CD4-positive, alpha-beta T cell treated with Interleukin-10 for 1 hour (primary cell): ENCODE data around the gene SLC35A2.
"Not testable (repeated sequence)": the region's sequence is repeated elsewhere in the genome, so short reads cannot be mapped to it uniquely, and the experiment has no call there.

ENCODE experiments used
- DNase-seq: peaks from one replicate; pipeline ENCODE4 v3.0.0-alpha.2; 2020

SLC35A2 gene

DNA sequence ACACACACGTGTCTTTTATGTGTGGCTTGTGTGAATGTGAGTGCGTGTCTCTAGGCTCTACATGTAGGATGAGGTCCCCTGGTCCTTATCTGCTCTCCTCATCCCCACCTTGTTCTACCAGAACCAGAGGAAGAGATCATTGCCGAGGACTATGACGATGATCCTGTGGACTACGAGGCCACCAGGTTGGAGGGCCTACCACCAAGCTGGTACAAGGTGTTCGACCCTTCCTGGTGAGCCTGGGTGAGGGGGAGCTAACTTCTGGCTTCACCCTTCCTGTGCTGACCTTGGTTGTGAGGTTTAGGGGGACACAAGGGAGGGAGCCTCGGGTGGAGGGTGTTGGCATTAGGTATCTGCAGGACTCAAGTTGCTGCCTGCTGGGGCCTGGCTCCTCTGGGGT, 10.4 kb downstream of the SLC35A2 start:
- DNase-seq, result no peak

DNA sequence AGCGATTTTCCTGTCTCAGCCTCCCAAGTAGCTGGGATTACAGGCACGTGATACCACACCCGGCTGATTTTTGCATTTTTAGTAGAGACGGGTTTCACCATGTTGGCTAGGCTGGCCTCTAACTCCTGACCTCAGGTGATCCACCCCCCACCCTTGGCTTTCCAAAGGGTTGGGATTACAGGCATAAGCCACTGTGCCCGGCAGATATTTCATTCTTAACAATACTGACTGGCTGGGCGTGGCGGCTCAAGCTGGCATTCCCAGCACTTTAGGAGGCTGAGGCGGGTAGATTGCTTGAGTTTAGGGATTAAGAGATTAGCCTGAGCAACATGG, 12.4 kb downstream of the SLC35A2 start:
- no peak for DNase-seq

DNA sequence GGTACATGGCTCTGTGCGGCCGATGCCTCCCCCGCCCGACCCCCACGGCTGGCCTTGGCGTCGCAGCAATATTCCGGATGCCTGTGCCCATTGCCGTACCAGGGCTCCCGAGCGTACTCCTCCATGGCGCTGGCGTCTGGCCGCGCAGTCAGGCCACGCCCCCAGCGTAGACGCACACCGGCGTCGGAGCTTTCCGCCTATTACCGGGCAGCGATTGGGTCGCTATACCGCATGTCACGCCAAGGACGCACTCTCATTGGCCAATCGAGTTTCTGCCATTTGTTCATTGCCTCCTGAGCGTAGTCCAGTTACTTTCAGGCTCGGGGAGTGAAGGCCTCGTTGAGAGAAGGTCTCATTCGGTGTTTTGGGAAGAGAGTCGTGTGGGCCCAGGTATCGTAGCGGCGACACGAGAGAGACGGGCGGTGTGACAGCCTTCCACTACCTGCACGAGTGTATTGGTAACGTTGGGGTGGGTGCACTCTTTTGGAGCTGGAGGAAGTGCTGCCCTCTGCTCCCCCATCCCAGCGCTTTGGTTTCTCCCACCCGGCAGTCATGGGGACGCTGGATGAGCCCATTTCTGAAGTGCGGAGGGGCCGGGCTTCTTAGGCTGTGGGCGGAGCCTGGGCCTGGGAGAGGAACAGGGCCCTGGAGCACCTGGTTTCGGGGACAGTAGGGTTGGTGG, 13.7 kb downstream of the SLC35A2 start, which contains the start of the genes PQBP1 and TIMM17B:
TSS of gene PQBP1 (plus strand) at position 306 of the 682 bp plus-strand sequence. CDS start 580 bp downstream, outside the sequence.
TSS of gene TIMM17B (minus strand) at position 144 of the 682 bp plus-strand sequence. CDS start at position 125, 19 bp downstream.
- peak; percentile 93 for DNase-seq

DNA sequence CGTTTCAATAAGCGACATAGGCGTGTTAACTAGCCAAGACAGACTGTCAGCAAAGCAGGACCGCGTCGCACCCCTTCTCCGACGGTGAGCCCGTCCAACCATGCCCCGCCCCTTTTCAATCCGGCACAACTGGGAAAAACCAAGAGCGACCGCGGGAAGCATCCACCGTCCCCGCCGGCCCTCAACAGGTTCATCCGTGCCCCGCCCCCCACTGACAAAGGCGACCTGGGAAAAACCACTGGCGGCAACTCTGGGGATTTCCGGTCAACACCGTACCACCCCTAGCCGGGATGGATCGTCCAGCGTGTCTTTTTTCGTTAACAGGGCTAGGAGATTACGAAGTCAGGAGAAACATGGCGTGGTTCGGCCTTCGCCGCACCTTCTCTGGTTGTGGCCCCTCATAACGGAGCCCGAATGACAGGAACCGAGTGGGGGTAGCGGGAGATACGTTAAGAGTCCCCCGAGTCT, 14.3 kb downstream of the SLC35A2 start:
- DNase-seq, result peak; percentile 82

DNA sequence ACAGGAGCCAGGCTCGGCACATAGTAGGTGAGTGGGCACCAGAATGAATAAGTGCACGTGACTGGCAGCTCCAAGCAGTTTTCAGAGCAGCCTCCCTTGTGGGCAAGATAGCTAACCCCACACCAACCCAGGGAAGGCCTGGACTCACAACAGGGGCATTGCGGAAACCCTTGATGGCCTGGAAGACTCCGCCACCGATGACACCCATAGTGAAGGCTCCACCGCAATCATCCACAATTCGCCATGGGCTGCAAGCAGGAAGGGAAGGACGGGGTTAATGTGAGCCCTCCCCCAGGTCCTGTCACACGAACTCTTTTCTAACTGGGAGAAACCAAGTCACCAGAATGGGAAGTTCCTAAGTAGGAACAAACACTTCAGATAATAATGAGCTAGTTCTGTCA, 14.8 kb downstream of the SLC35A2 start:
- DNase-seq, result no peak

DNA sequence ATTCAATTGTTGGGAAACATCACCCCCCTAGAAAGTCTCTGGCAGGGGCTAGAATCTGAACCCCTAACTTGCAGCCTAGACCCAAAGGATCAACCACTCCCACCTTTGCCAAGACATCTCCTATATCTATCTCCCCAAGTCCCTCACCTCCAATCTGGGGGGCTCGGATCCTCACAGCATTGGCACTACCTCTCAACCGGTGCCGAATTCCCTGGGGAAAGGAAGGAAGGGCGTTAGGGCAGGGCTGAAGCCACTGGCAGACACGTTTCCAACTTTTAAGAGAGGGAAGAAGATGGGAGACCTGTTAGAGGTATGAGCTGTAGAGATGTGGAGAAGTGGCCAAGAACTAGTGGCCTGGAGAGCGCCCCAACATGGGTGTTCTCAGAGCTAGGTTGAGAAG, 16.6 kb downstream of the SLC35A2 start:
- no peak for DNase-seq

DNA sequence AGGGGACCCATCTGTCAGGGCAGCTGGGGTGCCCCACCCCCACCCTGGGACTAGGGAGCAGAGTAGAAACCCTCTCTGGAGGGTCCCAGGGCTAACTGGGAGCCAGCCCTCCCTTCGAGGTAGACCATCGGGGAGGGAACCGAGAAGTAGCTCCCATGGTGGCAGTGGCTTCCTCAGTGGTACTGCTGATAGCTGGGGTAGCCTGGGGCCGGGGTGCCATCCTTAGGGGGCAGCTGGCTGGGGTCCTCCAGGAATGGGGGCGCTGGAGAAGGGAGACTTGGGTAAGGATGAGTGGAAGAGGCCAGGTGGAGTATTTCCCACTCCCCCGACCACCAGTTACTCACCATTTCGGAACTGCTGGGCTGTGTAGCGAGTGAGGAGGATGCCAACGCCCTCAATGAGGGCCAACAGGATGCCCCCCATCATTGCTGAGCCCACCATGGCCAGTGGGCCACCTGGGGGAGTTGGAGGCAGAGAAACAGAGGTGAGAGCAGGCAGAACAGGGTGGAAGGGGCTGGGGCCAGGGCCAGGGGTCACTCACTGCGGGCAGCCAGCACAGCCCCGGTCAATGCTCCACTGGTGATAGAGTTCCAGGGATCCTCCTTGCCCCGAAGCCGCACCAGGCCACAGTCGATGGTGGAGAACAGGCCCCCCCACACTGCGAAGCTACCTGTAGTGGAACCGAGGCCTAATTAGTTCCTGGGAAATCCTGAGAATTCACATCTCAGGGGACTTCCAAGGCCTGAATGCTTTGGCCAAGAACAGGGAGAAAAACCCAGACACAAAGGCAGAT, 17.7 kb downstream of the SLC35A2 start:
- no peak for DNase-seq

DNA sequence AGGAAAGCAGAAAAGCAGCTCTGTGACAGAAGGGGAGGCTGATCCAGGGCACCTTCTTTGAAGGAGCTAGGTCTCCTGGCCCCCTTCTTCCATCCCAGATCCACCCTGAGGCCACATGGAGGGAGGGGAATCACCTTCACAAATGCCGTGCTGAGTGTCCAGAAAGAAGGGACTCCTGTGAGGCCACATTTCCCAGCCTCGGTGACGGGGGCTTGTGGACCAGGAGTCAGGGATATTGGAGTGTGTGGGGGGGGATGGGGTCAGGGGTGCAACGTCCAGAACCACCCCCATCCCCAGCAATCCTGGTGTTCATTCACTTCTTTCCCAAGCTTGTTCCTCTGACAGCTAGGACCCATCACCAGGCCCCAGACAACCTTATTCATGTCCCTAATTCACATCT, 18.6 kb downstream of the SLC35A2 start:
- DNase-seq, result no peak

DNA sequence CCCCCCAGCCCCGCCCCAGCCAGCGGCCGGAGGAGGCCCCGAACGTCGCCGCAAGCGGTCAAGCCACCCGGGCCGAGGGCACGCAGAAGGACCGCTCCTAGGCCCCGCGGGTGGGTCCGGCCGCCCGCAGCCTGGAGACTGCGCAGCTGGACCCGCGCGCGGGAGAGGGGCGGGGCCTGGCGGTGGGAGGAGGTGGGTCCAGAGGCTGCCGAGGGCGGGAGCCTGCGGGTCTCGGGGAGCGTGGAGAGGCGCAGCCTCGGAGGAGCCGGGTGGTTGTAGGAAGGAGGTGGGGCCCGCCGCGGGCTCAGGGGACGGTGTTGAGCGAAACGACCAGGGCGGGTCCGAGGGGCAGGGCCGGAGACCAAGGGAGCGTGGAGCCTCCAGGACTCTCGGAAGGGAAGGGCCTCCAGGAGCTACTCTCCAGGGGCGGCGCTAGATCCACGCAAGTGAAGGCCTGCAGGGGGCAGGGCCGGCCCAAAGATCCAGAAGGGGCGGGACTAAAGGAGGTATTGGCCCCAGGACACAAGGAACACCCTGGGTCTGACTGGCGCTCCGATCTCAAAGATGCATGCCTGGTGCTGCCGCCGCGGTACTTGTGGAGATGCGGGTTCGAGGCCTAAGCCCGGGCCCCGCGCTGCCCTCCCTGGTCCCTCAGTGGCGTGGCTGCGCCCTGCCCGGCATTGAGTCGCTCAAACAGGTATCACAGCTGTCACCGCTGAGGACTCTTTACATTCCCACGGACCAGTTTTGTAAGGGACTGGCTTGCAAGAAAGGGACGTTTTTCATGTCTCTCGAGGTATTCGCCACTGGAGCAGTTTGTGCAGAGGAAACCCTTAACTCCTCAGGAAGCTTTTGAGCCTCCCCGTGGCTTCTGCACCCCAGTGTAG, 19.8 kb downstream of the SLC35A2 start:
- DNase-seq, result peak; percentile 84

DNA sequence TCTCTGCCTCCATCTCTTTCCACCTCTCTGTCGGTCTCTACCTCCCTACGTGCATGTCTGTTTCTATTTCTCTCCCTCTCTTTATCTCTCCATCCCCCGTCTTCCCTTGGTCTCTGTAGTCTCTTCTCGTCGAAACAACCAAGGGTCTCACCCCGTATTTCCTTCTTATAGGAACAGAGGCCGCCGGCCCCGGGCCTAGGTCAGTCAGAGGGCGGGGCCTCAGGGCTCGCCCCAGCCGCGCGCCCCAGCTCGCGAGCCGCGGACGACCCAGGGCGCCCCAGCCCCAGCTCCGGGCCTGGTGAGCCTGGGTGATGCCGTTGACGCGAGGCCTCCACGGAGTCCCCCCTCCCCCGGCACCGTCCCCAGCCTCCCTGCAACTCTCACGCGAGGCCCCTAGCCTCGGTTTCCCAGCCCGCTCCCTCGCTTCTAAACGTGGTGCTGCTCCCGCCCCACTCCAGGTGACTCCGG, 20.5 kb downstream of the SLC35A2 start:
- DNase-seq, result no peak

DNA sequence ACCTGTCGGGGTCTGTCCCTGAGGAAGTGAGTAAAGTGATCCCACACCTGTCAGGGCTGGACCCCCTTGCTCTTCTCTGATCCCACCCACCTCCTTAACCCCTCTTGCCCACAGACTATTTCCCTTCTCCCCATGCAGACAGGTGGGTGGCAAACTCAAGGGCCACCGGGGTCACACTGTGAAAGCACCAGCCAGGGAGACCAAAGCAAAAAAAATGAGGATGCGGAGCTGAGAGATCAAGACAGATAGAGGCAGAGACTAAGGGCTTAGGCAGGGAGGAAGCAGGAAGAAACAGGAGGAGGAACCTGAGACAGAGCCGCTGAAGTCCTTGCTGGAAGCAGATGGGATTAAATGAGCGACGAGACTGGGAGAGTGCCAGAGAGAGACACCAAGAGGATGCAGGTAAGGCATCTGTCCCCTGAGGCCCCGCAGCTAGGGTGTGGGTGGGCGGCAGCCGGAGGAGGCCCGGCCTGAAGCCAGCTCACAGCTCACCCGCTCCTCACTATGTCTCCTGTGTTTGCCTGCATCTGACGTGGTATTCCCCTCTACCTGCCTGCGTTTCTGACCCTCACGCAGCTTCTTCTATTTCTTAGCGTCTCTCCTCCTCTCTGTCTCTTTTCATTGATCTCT, 21.0 kb downstream of the SLC35A2 start:
- DNase-seq, result no peak

DNA sequence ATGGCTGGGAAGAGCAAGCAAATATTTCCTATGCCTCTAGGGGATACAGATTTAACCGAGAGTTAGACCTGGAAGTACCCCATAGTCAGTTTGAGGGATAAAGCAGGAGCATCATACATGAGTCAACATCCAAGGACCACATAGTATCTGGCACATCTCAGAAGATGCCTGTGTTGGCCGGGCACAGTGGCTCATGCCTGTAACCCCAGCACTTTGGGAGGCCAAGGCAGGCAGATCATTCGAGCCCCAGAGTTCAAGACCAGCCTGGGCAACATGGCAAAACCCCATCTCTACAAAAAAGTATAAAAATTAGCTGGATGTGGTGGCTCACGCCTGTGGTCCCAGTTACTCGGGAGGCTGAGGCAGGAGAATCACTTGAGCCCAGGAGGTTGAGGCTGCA, 24.9 kb downstream of the SLC35A2 start:
- DNase-seq, result not testable (repeated sequence)

DNA sequence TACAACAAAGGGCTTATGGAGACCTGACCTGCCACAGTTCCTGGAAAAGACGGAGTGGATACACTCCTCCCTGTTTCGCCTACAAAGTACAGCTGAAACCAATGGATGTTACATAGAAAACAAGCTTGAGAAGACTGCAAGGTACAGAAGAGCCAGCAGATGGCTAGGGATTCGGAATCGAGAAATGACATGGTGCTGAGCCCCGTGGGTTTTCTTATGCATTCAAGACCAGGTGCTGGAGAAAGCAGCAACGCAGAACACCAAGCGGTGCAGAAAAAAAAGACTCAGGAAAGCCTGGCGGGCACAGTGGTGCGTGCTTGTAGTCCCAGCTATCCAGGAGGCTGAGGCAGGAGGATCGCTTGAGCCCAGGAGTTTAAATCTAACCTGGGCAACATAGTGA, 27.7 kb downstream of the SLC35A2 start:
- no peak for DNase-seq

DNA sequence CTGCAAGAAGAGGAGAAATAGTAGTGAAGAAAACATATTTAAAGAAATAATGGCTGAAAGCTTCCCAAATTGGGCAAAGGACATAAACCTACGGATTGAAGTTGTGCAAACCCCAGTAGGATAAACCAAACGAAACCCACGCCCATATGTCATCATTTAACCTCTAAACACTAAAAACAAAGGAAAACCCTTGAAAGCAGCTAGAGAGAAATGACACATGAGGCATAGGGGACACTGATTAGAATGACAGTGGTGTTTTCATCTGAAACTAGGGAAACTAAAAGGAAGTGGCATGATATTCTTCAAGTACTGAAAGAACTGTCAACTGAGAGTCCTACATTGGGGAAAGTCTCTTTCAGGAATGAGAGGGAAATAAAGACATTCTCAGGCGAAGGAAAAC, 34.5 kb downstream of the SLC35A2 start:
- not testable (repeated sequence) for DNase-seq

DNA sequence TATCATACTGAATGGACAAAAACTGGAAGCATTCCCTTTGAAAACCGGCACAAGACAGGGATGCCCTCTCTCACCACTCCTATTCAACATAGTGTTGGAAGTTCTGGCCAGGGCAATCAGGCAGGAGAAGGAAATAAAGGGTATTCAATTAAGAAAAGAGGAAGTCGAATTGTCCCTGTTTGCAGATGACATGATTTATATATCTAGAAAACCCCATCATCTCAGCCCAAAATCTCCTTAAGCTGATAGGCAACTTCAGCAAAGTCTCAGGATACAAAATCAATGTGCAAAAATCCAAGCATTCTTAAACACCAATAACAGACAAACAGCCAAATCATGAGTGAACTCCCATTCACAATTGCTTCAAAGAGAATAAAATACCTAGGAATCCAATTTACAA, 39.4 kb downstream of the SLC35A2 start:
- DNase-seq, result not testable (repeated sequence)

DNA sequence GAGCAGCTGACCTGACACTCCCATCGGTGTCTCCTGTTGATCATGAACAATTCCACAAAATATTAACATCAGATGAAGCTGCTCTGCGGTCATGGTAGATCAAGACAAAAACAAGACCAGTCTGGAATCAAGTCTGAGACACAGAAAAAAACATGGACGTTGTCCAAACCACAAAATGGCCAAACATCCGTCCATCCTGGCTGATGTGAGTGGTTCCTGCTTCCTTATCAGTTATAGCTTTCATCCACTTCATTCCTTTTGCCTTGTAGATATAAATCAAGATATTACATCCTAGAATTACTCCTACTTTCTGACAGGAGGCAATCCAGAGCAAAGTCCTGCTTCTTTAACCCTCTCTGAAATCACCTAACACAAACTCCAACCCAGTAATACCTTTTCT, 47.2 kb downstream of the SLC35A2 start:
- no peak for DNase-seq

DNA sequence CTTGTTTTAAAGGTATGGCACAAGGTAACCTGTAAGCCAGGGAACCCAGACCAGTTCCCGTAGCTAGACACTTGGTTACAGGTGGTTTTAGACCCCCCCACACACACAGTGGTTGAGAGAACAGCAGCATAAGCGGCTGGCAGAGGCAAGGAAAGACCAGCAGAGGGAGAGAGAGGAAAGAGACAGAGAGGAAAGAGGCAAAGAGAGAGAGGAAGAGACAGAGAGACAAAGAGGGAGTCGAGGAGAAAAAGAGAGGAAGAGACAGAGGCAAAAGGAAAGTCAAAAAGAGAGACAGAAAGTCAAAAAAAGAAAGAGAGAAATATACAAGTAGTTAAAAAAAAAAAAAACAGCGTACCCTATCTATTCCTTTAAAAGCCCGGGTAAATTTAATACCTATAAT, 56.5 kb downstream of the SLC35A2 start:
- peak; percentile 21 for DNase-seq

DNA sequence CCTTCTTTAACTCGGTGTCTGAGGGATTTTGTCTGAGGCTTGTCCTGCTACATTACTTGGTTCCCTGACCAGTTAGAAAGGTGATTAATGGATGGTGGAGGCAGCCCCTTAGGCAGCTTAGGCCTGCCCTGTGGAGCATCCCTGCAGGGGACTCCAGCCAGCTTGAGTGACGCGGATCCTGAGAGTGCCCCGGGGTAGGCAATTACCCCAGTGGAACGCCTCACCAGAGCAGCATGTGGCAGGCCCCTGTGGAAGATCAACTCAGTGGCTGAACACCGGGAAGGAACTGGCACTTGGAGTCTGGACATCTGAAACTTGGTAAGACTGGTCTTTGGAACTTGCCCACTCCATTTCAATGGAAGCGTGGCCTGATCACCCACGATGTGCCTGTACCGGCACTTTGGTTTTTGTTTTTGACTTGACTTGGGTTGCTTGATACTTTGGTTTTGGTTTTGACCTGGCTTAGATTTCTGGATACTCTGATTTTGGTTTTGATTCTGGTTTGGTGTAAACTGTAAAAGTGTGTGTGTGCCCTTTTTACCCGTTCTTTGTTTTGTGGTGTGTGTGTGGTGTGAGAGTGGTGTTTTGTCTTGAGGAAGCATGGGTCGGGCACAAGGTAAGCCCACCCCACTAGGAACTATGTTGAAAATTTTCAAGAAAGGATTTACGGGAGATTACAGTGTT, 57.2 kb downstream of the SLC35A2 start:
- not testable (repeated sequence) for DNase-seq

DNA sequence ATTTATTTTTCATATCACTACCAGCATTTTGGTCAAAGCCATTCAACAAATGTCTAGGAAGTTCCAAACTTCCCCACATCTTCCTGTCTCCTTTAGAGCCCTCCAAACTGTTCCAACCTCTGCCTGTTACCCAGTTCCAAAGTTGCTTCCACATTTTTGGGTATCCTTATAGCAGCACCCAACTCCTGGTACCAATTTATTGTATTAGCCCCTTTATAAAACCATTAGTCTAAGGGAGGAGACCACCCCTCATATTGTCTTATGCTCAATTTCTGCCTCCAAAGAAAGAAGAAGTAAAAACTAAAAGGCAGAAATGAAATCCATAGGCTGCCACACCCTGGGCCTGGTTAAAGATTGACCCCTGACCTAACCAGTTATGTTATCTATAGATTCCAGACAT, 58.0 kb downstream of the SLC35A2 start:
- DNase-seq, result not testable (repeated sequence)
